Endothelial cell of umbilical vein (primary cell): ENCODE results near the gene TTLL5.

ENCODE experiments used
- CTCF ChIP-seq, 2 donors: IDR thresholded peaks; 1 replicate in 1 of 2; 2 replicates in 1 of 2; pipeline ENCODE4 v1.5.1; 2011; ENCODE audit warnings: low read length in 2 of 2, mild to moderate bottlenecking in 2 of 2, moderate library complexity in 2 of 2, control low read depth in 1 of 2, inconsistent platforms in 1 of 2, low read depth in 1 of 2; ENCODE audit not compliant: insufficient read depth in 1 of 2; ENCODE audit errors: extremely low read depth in 1 of 2
- EZH2 ChIP-seq: IDR thresholded peaks from 2 replicates; pipeline ENCODE4 v1.6.1; 2012; ENCODE audit warnings: borderline replicate concordance, low read depth, mild to moderate bottlenecking, moderate library complexity, low read length, inconsistent platforms; ENCODE audit not compliant: severe bottlenecking
- FOS ChIP-seq: IDR thresholded peaks from 2 replicates; pipeline ENCODE4 v1.6.1; 2011; ENCODE audit warnings: mild to moderate bottlenecking, low read length, moderate library complexity, borderline replicate concordance; ENCODE audit not compliant: insufficient read depth
- GATA2 ChIP-seq: IDR thresholded peaks from 2 replicates; pipeline ENCODE4 v1.7.0; 2011; ENCODE audit warnings: low read depth, mild to moderate bottlenecking, moderate library complexity, mixed read lengths, low read length; ENCODE audit not compliant: insufficient read length, insufficient read depth
- JUN ChIP-seq: IDR thresholded peaks from 2 replicates; pipeline ENCODE4 v1.6.1; 2011; ENCODE audit warnings: borderline replicate concordance, low read depth; ENCODE audit not compliant: insufficient read length, insufficient read depth
- MYC ChIP-seq: IDR thresholded peaks from one replicate; pipeline ENCODE4 v1.6.1; 2011; ENCODE audit warnings: mild to moderate bottlenecking, low read depth, low read length
- POLR2A ChIP-seq: IDR thresholded peaks from 2 replicates; pipeline ENCODE4 v1.6.1; 2012; ENCODE audit warnings: low read depth, mild to moderate bottlenecking, control low read depth, low read length
- POLR2AphosphoS5 ChIP-seq: IDR thresholded peaks from 2 replicates; pipeline ENCODE4 v1.6.1; 2012; ENCODE audit warnings: low read depth, mild to moderate bottlenecking, control low read depth, low read length, moderate library complexity; ENCODE audit not compliant: insufficient read depth
- TF ChIP-seq, protein P1 (sequence below): IDR thresholded peaks from 2 replicates; pipeline ENCODE4 v1.6.1; 2011; ENCODE audit not compliant: insufficient read depth, insufficient read length

DNA sequence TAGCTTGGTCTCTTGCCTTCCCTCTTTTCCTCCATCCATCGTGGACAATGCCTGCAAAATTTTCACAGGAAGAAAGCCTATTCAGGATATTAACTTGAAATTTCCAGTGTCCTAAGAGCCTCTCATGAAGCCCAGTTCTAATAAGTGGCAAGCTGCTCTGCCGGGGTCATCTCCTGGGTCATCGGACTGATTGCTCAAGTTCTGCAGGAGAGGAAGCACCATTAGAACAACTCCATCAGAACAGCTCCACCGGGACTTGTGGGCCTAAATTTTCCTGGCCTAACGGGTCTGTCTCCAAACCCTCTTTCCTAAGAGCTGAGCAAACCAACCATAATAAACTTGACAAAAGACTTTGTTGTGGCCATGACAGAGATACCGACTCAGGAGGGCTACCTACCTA lies 14.3 kb upstream of the TTLL5 start:
- no peak for TF ChIP-seq POLR2AphosphoS5
- no peak for TF ChIP-seq CTCF (IDR thresholded peaks at IDR 0.05; ENCODE audit: extremely low read depth in 1 of 2, insufficient read depth in 1 of 2, low read depth in 1 of 2, low read length in 2 of 2)
- no peak for TF ChIP-seq EZH2
- no peak for TF ChIP-seq MYC
- no peak for TF ChIP-seq POLR2A
- TF ChIP-seq, protein P1, sequence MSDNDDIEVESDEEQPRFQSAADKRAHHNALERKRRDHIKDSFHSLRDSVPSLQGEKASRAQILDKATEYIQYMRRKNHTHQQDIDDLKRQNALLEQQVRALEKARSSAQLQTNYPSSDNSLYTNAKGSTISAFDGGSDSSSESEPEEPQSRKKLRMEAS: no peak
- no peak for TF ChIP-seq JUN
- TF ChIP-seq FOS: no peak
- no peak for TF ChIP-seq GATA2
